H9 (cell line): ENCODE results near the gene MICU1. TPM values are rescaled to one million over a fixed set of nuclear protein-coding genes. Genes with fewer than 3 reads are reported as not detected.

Source experiments
- DNase-seq: peaks from one replicate; pipeline ENCODE4 v3.0.0-alpha.2; 2017
- H2AFZ ChIP-seq: one replicate; pipeline ENCODE4 v1.6.1; 2013; ENCODE audit warnings: mild to moderate bottlenecking, low read length, control low read depth, moderate library complexity
- H2AK5ac ChIP-seq: 2 replicates; pipeline ENCODE4 v1.6.1; 2013; ENCODE audit warnings: low read length, control low read depth, mixed read lengths; ENCODE audit not compliant: insufficient read length
- H2BK120ac ChIP-seq: one replicate; pipeline ENCODE4 v1.6.1; 2013; ENCODE audit warnings: low read depth, mild to moderate bottlenecking, low read length, control low read depth, inconsistent platforms; ENCODE audit not compliant: poor library complexity, severe bottlenecking
- H2BK12ac ChIP-seq: 2 replicates; pipeline ENCODE4 v1.6.1; 2013; ENCODE audit warnings: low read length, control low read depth, mixed read lengths, low read depth; ENCODE audit not compliant: insufficient read length
- H2BK15ac ChIP-seq: 2 replicates; pipeline ENCODE4 v1.6.1; 2013; ENCODE audit warnings: low read depth, low read length, control low read depth
- H2BK20ac ChIP-seq: one replicate; pipeline ENCODE4 v1.6.1; 2013; ENCODE audit warnings: low read depth, mild to moderate bottlenecking, low read length, control low read depth, inconsistent platforms; ENCODE audit not compliant: poor library complexity, severe bottlenecking
- H2BK5ac ChIP-seq: 2 replicates; pipeline ENCODE4 v1.6.1; 2013; ENCODE audit warnings: low read length, control low read depth, mixed read lengths; ENCODE audit not compliant: insufficient read length
- H3K14ac ChIP-seq: 2 replicates; pipeline ENCODE4 v1.6.1; 2013; ENCODE audit warnings: low read length, control low read depth; ENCODE audit not compliant: insufficient read depth
- H3K18ac ChIP-seq: 2 replicates; pipeline ENCODE4 v1.6.1; 2013; ENCODE audit warnings: low read depth, mild to moderate bottlenecking, mixed read lengths, low read length, control low read depth; ENCODE audit not compliant: insufficient read length
- H3K23ac ChIP-seq: 2 replicates; pipeline ENCODE4 v1.6.1; 2013; ENCODE audit warnings: low read length, control low read depth, mixed read lengths, low read depth; ENCODE audit not compliant: insufficient read length
- H3K23me2 ChIP-seq: 2 replicates; pipeline ENCODE4 v1.6.1; 2013; ENCODE audit warnings: low read depth, mild to moderate bottlenecking, mixed read lengths, low read length, control low read depth; ENCODE audit not compliant: insufficient read length, poor library complexity, severe bottlenecking
- H3K27ac ChIP-seq: 2 replicates; pipeline ENCODE4 v1.5.1; 2013; ENCODE audit warnings: low read length, control low read depth, mixed read lengths, low read depth; ENCODE audit not compliant: insufficient read length
- H3K27me3 ChIP-seq: 2 replicates; pipeline ENCODE4 v1.6.1; 2013; ENCODE audit warnings: low read length, control low read depth, inconsistent platforms; ENCODE audit not compliant: insufficient read depth
- H3K4ac ChIP-seq: 2 replicates; pipeline ENCODE4 v1.6.1; 2013; ENCODE audit warnings: low read depth, mild to moderate bottlenecking, control low read depth, inconsistent platforms, low read length, moderate library complexity
- H3K4me1 ChIP-seq: 2 replicates; pipeline ENCODE4 v1.6.1; 2013; ENCODE audit warnings: low read length, control low read depth, inconsistent platforms; ENCODE audit not compliant: insufficient read depth
- H3K4me2 ChIP-seq: 2 replicates; pipeline ENCODE4 v1.6.1; 2013; ENCODE audit warnings: low read length, control low read depth, mixed read lengths; ENCODE audit not compliant: insufficient read length, insufficient read depth
- H3K56ac ChIP-seq: 2 replicates; pipeline ENCODE4 v1.6.1; 2013; ENCODE audit warnings: low read depth, mild to moderate bottlenecking, mixed read lengths, low read length, control low read depth; ENCODE audit not compliant: insufficient read length
- H3K79me1 ChIP-seq: 2 replicates; pipeline ENCODE4 v1.6.1; 2013; ENCODE audit warnings: low read depth, mild to moderate bottlenecking, moderate library complexity, low read length, control low read depth, inconsistent platforms; ENCODE audit not compliant: insufficient read depth, poor library complexity, severe bottlenecking
- H3K79me2 ChIP-seq: 2 replicates; pipeline ENCODE4 v1.6.1; 2013; ENCODE audit warnings: low read length, control low read depth, inconsistent platforms; ENCODE audit not compliant: insufficient read depth
- H3K9ac ChIP-seq: 2 replicates; pipeline ENCODE4 v1.6.1; 2013; ENCODE audit warnings: low read length, control low read depth, mixed read lengths; ENCODE audit not compliant: insufficient read length; ENCODE audit errors: extremely low read depth
- H3K9me3 ChIP-seq: one replicate; pipeline ENCODE4 v1.6.1; 2013; ENCODE audit warnings: low read depth, low read length, inconsistent platforms; ENCODE audit not compliant: control insufficient read depth
- H3T11ph ChIP-seq: one replicate; pipeline ENCODE4 v1.6.1; 2013; ENCODE audit warnings: mild to moderate bottlenecking, low read length, control low read depth, inconsistent platforms
- H4K20me1 ChIP-seq: one replicate; pipeline ENCODE4 v1.6.1; 2013; ENCODE audit not compliant: control insufficient read depth, insufficient read length, insufficient read depth
- H4K5ac ChIP-seq: 2 replicates; pipeline ENCODE4 v1.6.1; 2013; ENCODE audit warnings: low read depth, mild to moderate bottlenecking, mixed read lengths, low read length, control low read depth; ENCODE audit not compliant: insufficient read length
- H4K8ac ChIP-seq: replicated peaks from 2 replicates; pipeline ENCODE4 v1.6.1; 2013; ENCODE audit warnings: low read length, control low read depth, mixed read lengths, low read depth; ENCODE audit not compliant: insufficient read length
- H4K91ac ChIP-seq: 2 replicates; pipeline ENCODE4 v1.6.1; 2013; ENCODE audit warnings: low read depth, mild to moderate bottlenecking, moderate library complexity, mixed read lengths, low read length, control low read depth; ENCODE audit not compliant: insufficient read length
- H3K27ac Mint-ChIP-seq, 3 experiments: 2 replicates in 2 of 3; 3 replicates in 1 of 3; pipeline ENCODE4 v1.8.0; 2020 to 2021; ENCODE audit warnings: mixed read lengths in 3 of 3, mild to moderate bottlenecking in 1 of 3, moderate library complexity in 1 of 3
- H3K27me3 Mint-ChIP-seq: 2 replicates; pipeline ENCODE4 v1.8.0; 2021; ENCODE audit warnings: low read depth, mild to moderate bottlenecking, moderate library complexity, mixed read lengths
- H3K36me3 Mint-ChIP-seq, 3 experiments: 2 replicates in 2 of 3; 3 replicates in 1 of 3; pipeline ENCODE4 v1.8.0; 2020 to 2021; ENCODE audit warnings: low read depth in 3 of 3, mixed read lengths in 3 of 3; ENCODE audit not compliant: insufficient read depth in 1 of 3
- H3K4me1 Mint-ChIP-seq, 2 experiments: 2 replicates each; pipeline ENCODE4 v1.8.0; 2020; ENCODE audit warnings: mixed read lengths in 2 of 2
- H3K4me3 Mint-ChIP-seq, 2 experiments: 2 replicates in 1 of 2; 3 replicates in 1 of 2; pipeline ENCODE4 v1.8.0; 2020 to 2021; ENCODE audit warnings: mild to moderate bottlenecking in 2 of 2, mixed read lengths in 2 of 2, moderate library complexity in 1 of 2
- H3K9me3 Mint-ChIP-seq, 2 experiments: 2 replicates in 1 of 2; 3 replicates in 1 of 2; pipeline ENCODE4 v1.8.0; 2020; ENCODE audit warnings: mild to moderate bottlenecking in 2 of 2, mixed read lengths in 2 of 2, moderate library complexity in 1 of 2
- WGBS: extraction: QIAGEN DNeasy Blood & Tissue Kit; methylation state at CpG from one replicate; pipeline ENCODE4 v1.1.7; 2013; ENCODE audit warnings: missing lambda C conversion rate, low lambda C conversion rate, mixed read lengths; ENCODE audit not compliant: insufficient read length; ENCODE audit errors: extremely low coverage; 5-methylcytosine and 5-hydroxymethylcytosine counted together
- total RNA-seq: library from RNA; stranded (reverse); gene quantifications from 2 replicates; pipeline ENCODE4 v1.2.1, GENCODE V29; 2021
- TF ChIP-seq, protein P1 (sequence below): fragments of 200-600 bp; sonication (generic); conservative IDR thresholded peaks from 3 replicates; pipeline ENCODE4 v1.8.0; 2021; ENCODE audit warnings: antibody characterized with exemption, mild to moderate bottlenecking

MICU1 gene
- total RNA-seq, 1 experiment from 2014 or later = 33.2 TPM

DNA sequence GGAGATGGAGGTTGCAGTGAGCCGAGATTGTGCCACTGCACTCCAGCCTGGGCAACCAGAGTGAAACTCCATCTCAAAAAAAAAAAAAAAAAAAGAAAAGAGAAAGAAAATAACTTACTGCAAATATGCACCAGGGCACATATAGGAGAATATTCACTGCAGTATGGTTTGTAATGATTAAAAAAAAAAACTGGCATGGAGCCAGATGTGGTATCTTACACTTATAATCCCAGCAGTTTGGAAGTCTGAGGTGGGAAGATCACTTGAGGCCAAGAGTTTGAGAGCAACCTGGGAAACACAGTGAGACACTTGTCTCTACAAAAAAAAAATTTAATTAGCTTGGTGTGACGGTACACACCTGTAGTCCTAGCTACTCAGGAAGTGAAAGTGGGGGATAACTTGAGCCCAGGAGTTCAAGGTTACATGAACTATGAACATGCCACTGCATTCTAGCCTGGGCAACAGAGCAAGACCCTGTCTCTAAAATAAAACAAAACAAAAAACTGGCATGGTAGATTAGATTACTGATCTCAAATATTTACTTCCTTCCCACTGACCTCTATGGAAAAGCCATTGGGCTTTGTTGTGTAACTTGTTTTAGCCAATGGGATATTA is 85.6 kb downstream of the MICU1 start:
- Mint-ChIP-seq H3K4me1 (peaks cover 10 to 14% of the 10 kb centered on the region in 2 experiments), H3K4me3 (no peak overlapping the region)
- no peak overlapping the region for H2BK20ac ChIP-seq

More for the DNA sequence above, 85.6 kb downstream of the MICU1 start:
- Histone ChIP-seq H3K9ac (no peak overlapping the region), H2AK5ac (no peak overlapping the region), H3K4ac (no peak overlapping the region), H4K91ac (no peak overlapping the region), H3K56ac (no peak overlapping the region), H3K23ac (no peak overlapping the region), H3K4me2 (no peak overlapping the region), H4K5ac (no peak overlapping the region), H2BK15ac (no peak overlapping the region), H3K9me3 (no peaks in the 10 kb centered on the region), H3K23me2 (no peaks in the 10 kb centered on the region), H3T11ph (no peak overlapping the region), H3K79me2 (no peaks in the 10 kb centered on the region), H4K8ac (no peak overlapping the region), H3K27me3 (no peaks in the 10 kb centered on the region), H3K27ac (no peak overlapping the region), H2BK12ac (no peak overlapping the region), H4K20me1 (no peaks in the 10 kb centered on the region), H3K4me1 (no peaks in the 10 kb centered on the region), H3K14ac (no peak overlapping the region), H3K79me1 (no peaks in the 10 kb centered on the region), H3K18ac (no peak overlapping the region), H2AFZ (no peak overlapping the region), H2BK5ac (no peak overlapping the region), H2BK120ac (no peak overlapping the region)
- Mint-ChIP-seq H3K27me3 (no peaks in the 10 kb centered on the region), H3K36me3 (peaks cover 27 to 42% (median 39%) of the 10 kb centered on the region in 3 experiments), H3K9me3 (peaks cover 15 to 19% of the 10 kb centered on the region in 2 experiments), H3K27ac (no peak overlapping the region)
- TF ChIP-seq, protein P1, sequence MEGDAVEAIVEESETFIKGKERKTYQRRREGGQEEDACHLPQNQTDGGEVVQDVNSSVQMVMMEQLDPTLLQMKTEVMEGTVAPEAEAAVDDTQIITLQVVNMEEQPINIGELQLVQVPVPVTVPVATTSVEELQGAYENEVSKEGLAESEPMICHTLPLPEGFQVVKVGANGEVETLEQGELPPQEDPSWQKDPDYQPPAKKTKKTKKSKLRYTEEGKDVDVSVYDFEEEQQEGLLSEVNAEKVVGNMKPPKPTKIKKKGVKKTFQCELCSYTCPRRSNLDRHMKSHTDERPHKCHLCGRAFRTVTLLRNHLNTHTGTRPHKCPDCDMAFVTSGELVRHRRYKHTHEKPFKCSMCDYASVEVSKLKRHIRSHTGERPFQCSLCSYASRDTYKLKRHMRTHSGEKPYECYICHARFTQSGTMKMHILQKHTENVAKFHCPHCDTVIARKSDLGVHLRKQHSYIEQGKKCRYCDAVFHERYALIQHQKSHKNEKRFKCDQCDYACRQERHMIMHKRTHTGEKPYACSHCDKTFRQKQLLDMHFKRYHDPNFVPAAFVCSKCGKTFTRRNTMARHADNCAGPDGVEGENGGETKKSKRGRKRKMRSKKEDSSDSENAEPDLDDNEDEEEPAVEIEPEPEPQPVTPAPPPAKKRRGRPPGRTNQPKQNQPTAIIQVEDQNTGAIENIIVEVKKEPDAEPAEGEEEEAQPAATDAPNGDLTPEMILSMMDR = no peak
- DNase-seq = no peak
- no CpG with 5 or more reads among the region's 2 CpGs for WGBS
